SU-DHL-6 (cell line): ENCODE data around the gene AARS2.

Source experiments
- CTCF ChIP-seq: fragments of 200-600 bp; sonication (generic); IDR thresholded peaks from one replicate; pipeline ENCODE4 v1.5.1; 2017; ENCODE audit warnings: antibody characterized with exemption, mild to moderate bottlenecking, low read length, moderate library complexity; ENCODE audit not compliant: insufficient read depth, poor library complexity, severe bottlenecking
- EZH2phosphoT487 ChIP-seq: fragments of 200-600 bp; sonication (generic), shearing (Covaris generic); conservative IDR thresholded peaks from 2 replicates; pipeline ENCODE4 v1.6.1; 2018; ENCODE audit warnings: mild to moderate bottlenecking, antibody characterized with exemption, low read length, moderate library complexity, mixed read lengths

GRCh38 chr6:44257025-44257752, 56.0 kb downstream of the AARS2 start, which contains the start of gene SLC35B2:
- TF ChIP-seq CTCF: peak; percentile 91
- TF ChIP-seq EZH2phosphoT487: no peak
